ENCODE results near the gene MED13L. TPM values are rescaled to one million over a fixed set of nuclear protein-coding genes. Genes with fewer than 3 reads are reported as not detected.

The MED13L gene
- total RNA-seq, 3 donors from 2014 or later = 248 to 387 (median 279) TPM

DNA sequence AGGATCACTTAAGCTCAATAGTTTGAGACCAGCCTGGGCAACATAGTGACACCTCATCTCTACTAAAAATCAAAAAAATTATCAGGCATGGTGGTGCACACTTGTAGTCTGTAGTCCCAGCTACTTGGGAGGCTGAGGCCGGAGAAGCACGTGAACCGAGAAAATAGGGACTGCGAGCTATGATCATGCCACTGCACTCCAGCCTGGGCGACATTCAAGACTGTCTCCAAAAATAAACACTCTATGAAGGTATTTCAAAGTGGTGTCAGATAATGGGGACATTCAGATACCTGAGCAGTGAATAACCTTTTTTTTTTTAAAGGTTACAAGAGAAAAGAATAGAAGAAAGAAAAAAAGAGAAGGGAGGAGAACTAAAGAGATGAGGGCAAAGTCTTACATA lies 98.1 kb downstream of the MED13L start:
- Histone ChIP-seq H3K27me3 (no peaks in the 10 kb centered on the region), H3K4me3 (no peak overlapping the region), H3K27ac (no peak overlapping the region), H3K9me3 (no peaks in the 10 kb centered on the region), H3K36me3 (no peaks in the 10 kb centered on the region), H3K4me1 (no peaks in the 10 kb centered on the region)
- DNase-seq (ENCODE audit: low spot score in 2 of 2) = no peak
- intact Hi-C loops (cut with DNase I; ENCODE audit: low total_unique reads) = no loop called here
- no peak for TF ChIP-seq POLR2AphosphoS5 (IDR thresholded peaks at IDR 0.05)
- TF ChIP-seq, protein P1, sequence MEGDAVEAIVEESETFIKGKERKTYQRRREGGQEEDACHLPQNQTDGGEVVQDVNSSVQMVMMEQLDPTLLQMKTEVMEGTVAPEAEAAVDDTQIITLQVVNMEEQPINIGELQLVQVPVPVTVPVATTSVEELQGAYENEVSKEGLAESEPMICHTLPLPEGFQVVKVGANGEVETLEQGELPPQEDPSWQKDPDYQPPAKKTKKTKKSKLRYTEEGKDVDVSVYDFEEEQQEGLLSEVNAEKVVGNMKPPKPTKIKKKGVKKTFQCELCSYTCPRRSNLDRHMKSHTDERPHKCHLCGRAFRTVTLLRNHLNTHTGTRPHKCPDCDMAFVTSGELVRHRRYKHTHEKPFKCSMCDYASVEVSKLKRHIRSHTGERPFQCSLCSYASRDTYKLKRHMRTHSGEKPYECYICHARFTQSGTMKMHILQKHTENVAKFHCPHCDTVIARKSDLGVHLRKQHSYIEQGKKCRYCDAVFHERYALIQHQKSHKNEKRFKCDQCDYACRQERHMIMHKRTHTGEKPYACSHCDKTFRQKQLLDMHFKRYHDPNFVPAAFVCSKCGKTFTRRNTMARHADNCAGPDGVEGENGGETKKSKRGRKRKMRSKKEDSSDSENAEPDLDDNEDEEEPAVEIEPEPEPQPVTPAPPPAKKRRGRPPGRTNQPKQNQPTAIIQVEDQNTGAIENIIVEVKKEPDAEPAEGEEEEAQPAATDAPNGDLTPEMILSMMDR (IDR thresholded peaks at IDR 0.05) = no peak
- no peak for TF ChIP-seq POLR2A (IDR thresholded peaks at IDR 0.05)

DNA sequence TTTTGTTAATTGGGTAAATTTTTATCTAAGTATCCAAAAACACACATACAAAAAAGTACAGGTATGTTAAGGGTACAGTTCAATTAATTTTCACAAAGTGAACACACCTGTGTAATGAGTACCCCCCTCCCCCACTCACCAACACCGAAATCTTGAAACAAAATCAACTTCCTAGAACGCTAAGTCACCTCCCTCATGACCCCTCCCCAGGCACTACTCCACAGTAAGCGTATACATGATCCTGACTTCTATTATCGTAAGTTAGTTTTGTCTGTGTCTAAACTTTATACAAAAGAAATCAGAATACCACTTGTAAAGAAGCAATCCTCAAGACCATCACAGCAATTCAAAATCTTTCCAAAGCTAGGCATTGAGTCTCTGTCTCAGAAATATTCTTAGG lies 100.5 kb downstream of the MED13L start:
- no peaks in the 10 kb centered on the region for H3K36me3 ChIP-seq

DNA sequence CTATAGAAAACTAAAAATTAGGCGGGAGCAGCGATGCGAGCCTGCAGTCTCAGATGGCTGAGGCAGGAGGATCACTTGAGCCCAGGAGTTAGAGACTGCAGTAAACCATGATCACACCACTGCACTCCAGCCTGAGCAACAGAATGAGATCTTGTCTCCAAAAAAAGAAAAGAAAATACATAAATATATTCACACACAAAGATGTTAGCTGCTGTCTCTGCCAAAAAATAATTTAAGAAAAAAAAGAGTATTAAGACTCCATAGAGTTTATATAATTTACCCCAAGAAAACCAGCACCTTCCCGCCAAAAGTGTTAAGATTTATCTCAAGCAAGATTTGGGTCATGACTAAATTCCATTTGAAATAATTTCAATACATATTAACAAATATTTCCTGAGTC lies 102.6 kb downstream of the MED13L start:
- no peak for DNase-seq (ENCODE audit: low spot score in 2 of 2)
- H3K36me3 ChIP-seq = no peaks in the 10 kb centered on the region
- no peaks in the 10 kb centered on the region for H3K27me3 ChIP-seq
- H3K4me3 ChIP-seq = no peak overlapping the region
- no peaks in the 10 kb centered on the region for H3K9me3 ChIP-seq
- H3K4me1 ChIP-seq = peaks cover 0 to 5% of the 10 kb centered on the region in 2 donors
- no peak overlapping the region for H3K27ac ChIP-seq
- intact Hi-C loops (cut with DNase I; ENCODE audit: low total_unique reads) = no loop called here
- TF ChIP-seq POLR2AphosphoS5 (IDR thresholded peaks at IDR 0.05) (no peak), POLR2A (IDR thresholded peaks at IDR 0.05) (no peak)
- TF ChIP-seq, protein P1 (IDR thresholded peaks at IDR 0.05) = no peak

More for the DNA sequence above, 100.5 kb downstream of the MED13L start:
- TF ChIP-seq POLR2A (IDR thresholded peaks at IDR 0.05) (no peak), POLR2AphosphoS5 (IDR thresholded peaks at IDR 0.05) (no peak)
- TF ChIP-seq, protein P1 (IDR thresholded peaks at IDR 0.05) = no peak
- intact Hi-C loops (cut with DNase I; ENCODE audit: low total_unique reads) = no loop called here
- peaks cover 0 to 5% of the 10 kb centered on the region in 2 donors for H3K4me1 ChIP-seq
- no peak for DNase-seq (ENCODE audit: low spot score in 2 of 2)
- no peak overlapping the region for H3K27ac ChIP-seq
- H3K9me3 ChIP-seq = no peaks in the 10 kb centered on the region
- H3K27me3 ChIP-seq = no peaks in the 10 kb centered on the region
- H3K4me3 ChIP-seq = no peak overlapping the region

DNA sequence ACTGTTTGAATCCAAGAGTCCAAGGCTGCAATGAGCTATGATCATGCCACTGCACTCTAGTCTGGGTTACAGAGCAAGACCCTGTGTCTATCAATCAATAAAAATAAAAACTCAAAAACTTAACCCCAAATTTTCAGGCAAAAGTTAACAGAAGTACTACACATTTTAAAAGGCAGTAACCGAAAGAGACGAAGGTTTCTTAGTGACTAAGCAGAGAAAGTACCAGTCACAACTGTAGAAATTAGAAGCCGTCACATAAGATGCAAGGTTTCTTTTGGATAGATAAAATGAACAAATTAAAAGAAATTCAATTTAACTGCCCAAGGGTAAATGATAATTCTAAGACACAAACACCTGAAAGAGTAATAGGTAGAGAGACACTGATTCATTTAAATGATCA lies 103.5 kb downstream of the MED13L start:
- no peaks in the 10 kb centered on the region for H3K27me3 ChIP-seq
- H3K4me3 ChIP-seq = no peak overlapping the region
- H3K9me3 ChIP-seq = no peaks in the 10 kb centered on the region
- DNase-seq (ENCODE audit: low spot score in 2 of 2) = no peak
- no peaks in the 10 kb centered on the region for H3K36me3 ChIP-seq
- TF ChIP-seq POLR2AphosphoS5 (IDR thresholded peaks at IDR 0.05) (no peak), POLR2A (IDR thresholded peaks at IDR 0.05) (no peak)
- TF ChIP-seq, protein P1 (IDR thresholded peaks at IDR 0.05) = no peak
- H3K4me1 ChIP-seq = peaks cover 0 to 5% of the 10 kb centered on the region in 2 donors
- intact Hi-C loops (cut with DNase I; ENCODE audit: low total_unique reads) = no loop called here
- no peak overlapping the region for H3K27ac ChIP-seq

DNA sequence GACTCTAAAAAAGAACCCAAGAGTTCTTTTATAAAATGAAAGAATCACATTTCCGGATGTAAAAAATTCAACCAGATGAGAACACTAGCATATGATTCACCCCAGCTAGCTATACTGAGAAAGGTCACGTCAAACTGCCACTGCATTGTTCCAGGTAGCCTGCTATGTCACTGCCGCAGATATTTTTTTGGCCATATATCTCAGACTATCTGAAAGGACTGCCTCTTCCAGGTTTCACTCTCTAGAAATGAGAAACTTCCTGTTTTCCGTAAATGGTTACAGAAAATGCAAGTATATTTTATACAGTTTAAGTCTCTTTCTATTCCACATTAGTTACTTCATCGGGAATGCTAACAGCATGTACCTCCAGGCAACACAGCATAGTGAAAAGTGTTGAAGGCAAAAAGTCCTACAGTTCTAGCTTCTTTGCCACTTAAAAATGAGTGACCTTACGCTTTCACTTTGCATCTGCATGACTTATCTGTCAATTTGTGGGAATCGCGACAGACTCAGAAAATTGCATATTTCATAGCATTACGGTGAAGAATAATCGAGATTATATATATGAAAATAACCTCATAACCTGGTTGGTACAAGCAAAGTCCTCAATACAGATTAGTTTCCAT lies 105.2 kb downstream of the MED13L start:
- no peak overlapping the region for H3K27ac ChIP-seq
- no peak overlapping the region for H3K4me3 ChIP-seq
- no peak for TF ChIP-seq POLR2A (IDR thresholded peaks at IDR 0.05)
- TF ChIP-seq, protein P1 (IDR thresholded peaks at IDR 0.05) = no peak
- no peaks in the 10 kb centered on the region for H3K27me3 ChIP-seq
- no peaks in the 10 kb centered on the region for H3K36me3 ChIP-seq
- H3K9me3 ChIP-seq = no peaks in the 10 kb centered on the region
- intact Hi-C loops (cut with DNase I; ENCODE audit: low total_unique reads) = no loop called here
- peaks cover 0 to 5% of the 10 kb centered on the region in 2 donors for H3K4me1 ChIP-seq
- DNase-seq (ENCODE audit: low spot score in 2 of 2) = no peak

Measured in breast epithelium (tissue), 4 donors.